Measurements from ENCODE around the gene SLC37A2. TPM values are rescaled to one million over a fixed set of nuclear protein-coding genes. Genes with fewer than 3 reads are reported as not detected.
A peak's percentile ranks its signal among the peaks of the same experiment; 100 is the strongest.

The SLC37A2 gene
- total RNA-seq, 1 experiment from 2014 or later: 10.2 TPM

GRCh38 chr11:125064070-125064469 lies 965 bp downstream of the SLC37A2 start:
- ChIA-PET POLR2A (ENCODE audit: unreplicated experiment) (no interaction called here), CTCF (no interaction called here)
- Histone ChIP-seq H3K9me2 (replicated peaks; ENCODE audit: low read length) (no peaks in the 10 kb centered on the region), H3F3A (ENCODE audit: low read length, unreplicated experiment) (no peaks in the 10 kb centered on the region), H3K4me1 (ENCODE audit: insufficient read depth, low read length) (peaks cover 17% of the 10 kb centered on the region), H3K9me3 (ENCODE audit: low read length) (no peaks in the 10 kb centered on the region), H4K20me1 (ENCODE audit: low read length) (no peaks in the 10 kb centered on the region), H3K4me3 (ENCODE audit: low read length) (peak overlapping the region; percentile 87), H3K79me2 (ENCODE audit: low read length) (no peaks in the 10 kb centered on the region), H3K36me3 (ENCODE audit: low read depth, low read length) (no peaks in the 10 kb centered on the region), H3K4me2 (ENCODE audit: low read length) (peak overlapping the region; percentile 100), H3K27me3 (ENCODE audit: low read length) (no peaks in the 10 kb centered on the region), H3K9ac (ENCODE audit: low read length) (no peak overlapping the region), H3K27ac (ENCODE audit: low read length) (no peak overlapping the region), H2AFZ (ENCODE audit: low read length) (peak overlapping the region; percentile 99)
- DNase-seq (no peak), ATAC-seq (no peak)
- BruUV-seq (replicated peaks): no TSS peak
- TF ChIP-seq CTCF (conservative IDR thresholded peaks at IDR 0.05; ENCODE audit: low read depth, low read length): no peak
- TF ChIP-seq EZH2 (IDR thresholded peaks at IDR 0.05; ENCODE audit: low read length, unreplicated experiment): no peak
- TF ChIP-seq EZH2phosphoT487 (IDR thresholded peaks at IDR 0.05; ENCODE audit: borderline replicate concordance, low read length): no peak
- intact Hi-C loops (cut with micrococcal nuclease): loop anchor here (5.0 kb wide), 1 partner anchor 92 kb away; no protein-coding TSS in a partner anchor

GRCh38 chr11:125068368-125068767 lies 5.3 kb downstream of the SLC37A2 start:
- DNase-seq: no peak
- Histone ChIP-seq H3K36me3 (ENCODE audit: low read depth, low read length) (no peaks in the 10 kb centered on the region), H3F3A (ENCODE audit: low read length, unreplicated experiment) (no peaks in the 10 kb centered on the region), H3K4me3 (ENCODE audit: low read length) (no peak overlapping the region), H4K20me1 (ENCODE audit: low read length) (no peaks in the 10 kb centered on the region), H3K79me2 (ENCODE audit: low read length) (no peaks in the 10 kb centered on the region), H3K9ac (ENCODE audit: low read length) (no peak overlapping the region), H3K27ac (ENCODE audit: low read length) (no peak overlapping the region), H3K9me2 (replicated peaks; ENCODE audit: low read length) (no peaks in the 10 kb centered on the region), H3K4me1 (ENCODE audit: insufficient read depth, low read length) (peaks cover 42% of the 10 kb centered on the region), H2AFZ (ENCODE audit: low read length) (no peak overlapping the region), H3K4me2 (ENCODE audit: low read length) (no peak overlapping the region), H3K27me3 (ENCODE audit: low read length) (no peaks in the 10 kb centered on the region), H3K9me3 (ENCODE audit: low read length) (no peaks in the 10 kb centered on the region)
- TF ChIP-seq CTCF (conservative IDR thresholded peaks at IDR 0.05; ENCODE audit: low read depth, low read length) (no peak), EZH2phosphoT487 (IDR thresholded peaks at IDR 0.05; ENCODE audit: borderline replicate concordance, low read length) (no peak), EZH2 (IDR thresholded peaks at IDR 0.05; ENCODE audit: low read length, unreplicated experiment) (no peak)
- no peak for ATAC-seq
- intact Hi-C loops (cut with micrococcal nuclease): no loop called here
- CTCF ChIA-PET: no interaction called here
- BruUV-seq (replicated peaks): no TSS peak
- POLR2A ChIA-PET (ENCODE audit: unreplicated experiment): no interaction called here

GRCh38 chr11:125069008-125069407 lies 5.9 kb downstream of the SLC37A2 start:
- ChIA-PET POLR2A (ENCODE audit: unreplicated experiment) (no interaction called here), CTCF (interaction anchor here (0.5 kb wide), 1 partner anchor 18 kb away, joined by 3 read pairs; no protein-coding TSS in a partner anchor)
- no peaks in the 10 kb centered on the region for H3K9me3 ChIP-seq (ENCODE audit: low read length)
- no peak overlapping the region for H3K4me2 ChIP-seq (ENCODE audit: low read length)
- TF ChIP-seq CTCF (conservative IDR thresholded peaks at IDR 0.05; ENCODE audit: low read depth, low read length): no peak
- TF ChIP-seq EZH2 (IDR thresholded peaks at IDR 0.05; ENCODE audit: low read length, unreplicated experiment): no peak
- TF ChIP-seq EZH2phosphoT487 (IDR thresholded peaks at IDR 0.05; ENCODE audit: borderline replicate concordance, low read length): no peak
- H4K20me1 ChIP-seq (ENCODE audit: low read length): no peaks in the 10 kb centered on the region
- intact Hi-C loops (cut with micrococcal nuclease): no loop called here
- no peak overlapping the region for H3K4me3 ChIP-seq (ENCODE audit: low read length)
- H3K27me3 ChIP-seq (ENCODE audit: low read length): no peaks in the 10 kb centered on the region
- H3K36me3 ChIP-seq (ENCODE audit: low read depth, low read length): no peaks in the 10 kb centered on the region
- no TSS peak for BruUV-seq (replicated peaks)
- ATAC-seq: peak; percentile 10; the same call in 1 of the 2 replicates
- no peaks in the 10 kb centered on the region for H3K79me2 ChIP-seq (ENCODE audit: low read length)
- no peak overlapping the region for H3K9ac ChIP-seq (ENCODE audit: low read length)
- H2AFZ ChIP-seq (ENCODE audit: low read length): no peak overlapping the region
- H3K27ac ChIP-seq (ENCODE audit: low read length): peak overlapping the region; percentile 70; the same call in 1 of the 2 replicates
- H3K4me1 ChIP-seq (ENCODE audit: insufficient read depth, low read length): peaks cover 36% of the 10 kb centered on the region
- DNase-seq: peak; percentile 46
- no peaks in the 10 kb centered on the region for H3K9me2 ChIP-seq (replicated peaks; ENCODE audit: low read length)
- no peaks in the 10 kb centered on the region for H3F3A ChIP-seq (ENCODE audit: low read length, unreplicated experiment)

Measured in PC-3 (cell line).